Natural killer cell (primary cell): Measurements from ENCODE around the gene TMEM132D. TPM values are rescaled to one million over a fixed set of nuclear protein-coding genes. Genes with fewer than 3 reads are reported as not detected.

Experiments
- ATAC-seq, 3 donors: fragments of 150-1000 bp in 2 of 3; fragments of 200-7000 bp in 1 of 3; cut with Tn5 transposase; 1 replicate in 1 of 3; 2 replicates in 2 of 3; pipeline ENCODE4 v1.10.0; 2021; ENCODE audit warnings: mild to moderate bottlenecking in 2 of 3, moderate library complexity in 2 of 3
- DNase-seq, 2 donors: peaks; one replicate each; pipeline versions ENCODE4 v3.0.0 to v3.0.0-alpha.2; 2013 to 2021; ENCODE audit warnings: mixed read lengths in 1 of 2
- H3K27ac ChIP-seq: one replicate; pipeline ENCODE4 v1.5.1; 2013; ENCODE audit warnings: mild to moderate bottlenecking, low read length
- H3K27me3 ChIP-seq: one replicate; pipeline ENCODE4 v1.6.1; 2013; ENCODE audit warnings: low read length; ENCODE audit not compliant: control insufficient read depth, insufficient read depth
- H3K36me3 ChIP-seq: one replicate; pipeline ENCODE4 v1.6.1; 2013; ENCODE audit warnings: low read length; ENCODE audit not compliant: control insufficient read depth, insufficient read depth
- H3K4me1 ChIP-seq: one replicate; pipeline ENCODE4 v1.6.1; 2013; ENCODE audit warnings: low read length; ENCODE audit not compliant: control insufficient read depth, insufficient read depth
- H3K4me3 ChIP-seq: one replicate; pipeline ENCODE4 v1.5.1; 2013; ENCODE audit warnings: low read length
- H3K9me3 ChIP-seq: one replicate; pipeline ENCODE4 v1.6.1; 2013; ENCODE audit warnings: low read length; ENCODE audit not compliant: control insufficient read depth, insufficient read depth
- H3K27ac Mint-ChIP-seq, 2 donors: one replicate each; pipeline ENCODE4 v1.8.0; 2022; ENCODE audit warnings: mild to moderate bottlenecking in 2 of 2, mixed read lengths in 2 of 2, moderate library complexity in 1 of 2
- H3K27me3 Mint-ChIP-seq, 2 donors: one replicate each; pipeline ENCODE4 v1.8.0; 2022; ENCODE audit warnings: low read depth in 2 of 2, mixed read lengths in 2 of 2
- H3K36me3 Mint-ChIP-seq: one replicate; pipeline ENCODE4 v1.8.0; 2022; ENCODE audit warnings: mixed read lengths
- H3K4me1 Mint-ChIP-seq, 2 donors: one replicate each; pipeline ENCODE4 v1.8.0; 2022; ENCODE audit warnings: mixed read lengths in 2 of 2
- H3K4me3 Mint-ChIP-seq: one replicate; pipeline ENCODE4 v1.8.0; 2022; ENCODE audit warnings: mild to moderate bottlenecking, moderate library complexity, mixed read lengths
- H3K9me3 Mint-ChIP-seq, 2 donors: one replicate each; pipeline ENCODE4 v1.8.0; 2022; ENCODE audit warnings: mixed read lengths in 2 of 2
- WGBS: methylation state at CpG from one replicate; pipeline ENCODE4 v1.1.7; 2013; ENCODE audit warnings: missing lambda C conversion rate; ENCODE audit not compliant: insufficient coverage; 5-methylcytosine and 5-hydroxymethylcytosine counted together
- intact Hi-C: fragments of 100-400 bp; cut with micrococcal nuclease; formaldehyde crosslinking; loops from one replicate; pipeline ENCODE4 v1.14.2; 2022
- total RNA-seq, 4 donors: library from RNA; stranded (reverse); fragments of 120-200 nt in 1 of 4; gene quantifications; one replicate each; pipeline versions ENCODE4 v1.2.3 to v1.2.4, GENCODE V29; 2013 to 2022
- TF ChIP-seq, protein P1 (sequence below): fragments of 200-600 bp; IDR thresholded peaks from one replicate; pipeline ENCODE4 v1.8.0; 2022; ENCODE audit warnings: antibody characterized with exemption

Gene TMEM132D
- total RNA-seq, 3 donors from 2014 or later (not counting 1 experiment from before 2014, with no cell fraction given), result not detected

DNA sequence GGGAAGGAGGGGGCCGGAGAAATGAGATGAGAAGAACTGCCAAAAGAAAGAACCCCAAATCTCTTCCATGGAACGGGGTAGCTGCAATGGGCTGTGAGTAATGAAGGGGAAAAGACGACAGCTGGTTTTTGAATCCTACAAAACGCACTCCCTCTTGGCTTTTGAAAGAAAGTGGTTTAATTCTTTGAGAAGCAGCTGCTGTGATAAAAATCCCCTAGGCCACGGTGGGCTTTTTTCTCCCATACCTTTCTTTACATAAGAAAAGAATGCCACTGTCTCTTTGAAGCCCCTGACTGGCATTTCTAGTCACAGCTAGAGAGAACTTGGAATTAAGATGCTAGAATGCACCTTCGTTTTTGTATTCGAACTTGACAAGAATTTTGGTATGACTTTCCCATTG is 564.5 kb downstream of the TMEM132D start:
- Mint-ChIP-seq H3K4me1 (no peaks in the 10 kb centered on the region), H3K27me3 (peaks cover 0 to 3% of the 10 kb centered on the region in 2 donors), H3K36me3 (no peaks in the 10 kb centered on the region), H3K4me3 (no peak overlapping the region), H3K27ac (no peak overlapping the region), H3K9me3 (peaks cover 2% of the 10 kb centered on the region in 2 donors)
- intact Hi-C loops, result no loop called here
- no peak overlapping the region for H3K4me3 ChIP-seq
- H3K4me1 ChIP-seq, result no peaks in the 10 kb centered on the region
- TF ChIP-seq, protein P1, sequence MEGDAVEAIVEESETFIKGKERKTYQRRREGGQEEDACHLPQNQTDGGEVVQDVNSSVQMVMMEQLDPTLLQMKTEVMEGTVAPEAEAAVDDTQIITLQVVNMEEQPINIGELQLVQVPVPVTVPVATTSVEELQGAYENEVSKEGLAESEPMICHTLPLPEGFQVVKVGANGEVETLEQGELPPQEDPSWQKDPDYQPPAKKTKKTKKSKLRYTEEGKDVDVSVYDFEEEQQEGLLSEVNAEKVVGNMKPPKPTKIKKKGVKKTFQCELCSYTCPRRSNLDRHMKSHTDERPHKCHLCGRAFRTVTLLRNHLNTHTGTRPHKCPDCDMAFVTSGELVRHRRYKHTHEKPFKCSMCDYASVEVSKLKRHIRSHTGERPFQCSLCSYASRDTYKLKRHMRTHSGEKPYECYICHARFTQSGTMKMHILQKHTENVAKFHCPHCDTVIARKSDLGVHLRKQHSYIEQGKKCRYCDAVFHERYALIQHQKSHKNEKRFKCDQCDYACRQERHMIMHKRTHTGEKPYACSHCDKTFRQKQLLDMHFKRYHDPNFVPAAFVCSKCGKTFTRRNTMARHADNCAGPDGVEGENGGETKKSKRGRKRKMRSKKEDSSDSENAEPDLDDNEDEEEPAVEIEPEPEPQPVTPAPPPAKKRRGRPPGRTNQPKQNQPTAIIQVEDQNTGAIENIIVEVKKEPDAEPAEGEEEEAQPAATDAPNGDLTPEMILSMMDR, result no peak
- WGBS, result 36% methylated on average over 7 of the region's 7 CpGs
- H3K27ac ChIP-seq, result no peak overlapping the region
- H3K9me3 ChIP-seq, result peaks cover 10% of the 10 kb centered on the region
- no peaks in the 10 kb centered on the region for H3K27me3 ChIP-seq
- H3K36me3 ChIP-seq, result no peaks in the 10 kb centered on the region
- no peak for DNase-seq
- ATAC-seq, result no peak

DNA sequence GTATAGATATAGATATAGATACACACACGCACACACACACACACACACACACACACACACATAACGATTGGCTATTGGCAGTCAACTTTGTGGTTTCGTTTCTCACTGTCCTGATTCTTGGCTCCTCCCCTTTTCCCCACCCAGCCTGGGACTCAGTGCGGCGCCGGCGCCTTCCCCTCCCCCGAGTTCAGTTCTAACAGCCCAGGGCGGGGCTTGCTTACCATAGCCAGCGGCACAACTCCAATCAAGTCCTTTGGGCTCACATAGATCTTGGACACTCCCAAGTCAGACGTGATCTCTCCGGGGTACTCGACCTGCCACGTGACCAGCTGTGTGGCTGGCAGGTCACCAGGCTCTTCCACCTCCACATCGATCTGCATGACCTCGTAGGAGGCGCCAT is 566.4 kb downstream of the TMEM132D start:
- Histone ChIP-seq H3K27me3 (no peaks in the 10 kb centered on the region), H3K4me3 (no peak overlapping the region), H3K27ac (no peak overlapping the region), H3K36me3 (no peaks in the 10 kb centered on the region), H3K9me3 (peaks cover 10% of the 10 kb centered on the region), H3K4me1 (no peaks in the 10 kb centered on the region)
- WGBS, result 88% methylated on average over 17 of the region's 17 CpGs
- DNase-seq, result no peak
- Mint-ChIP-seq H3K36me3 (no peaks in the 10 kb centered on the region), H3K4me3 (no peak overlapping the region), H3K27me3 (peaks cover 0 to 3% of the 10 kb centered on the region in 2 donors), H3K4me1 (no peaks in the 10 kb centered on the region), H3K9me3 (peaks cover 0 to 2% of the 10 kb centered on the region in 2 donors), H3K27ac (no peak overlapping the region)
- ATAC-seq, result no peak
- intact Hi-C loops, result no loop called here
- TF ChIP-seq, protein P1, result no peak

DNA sequence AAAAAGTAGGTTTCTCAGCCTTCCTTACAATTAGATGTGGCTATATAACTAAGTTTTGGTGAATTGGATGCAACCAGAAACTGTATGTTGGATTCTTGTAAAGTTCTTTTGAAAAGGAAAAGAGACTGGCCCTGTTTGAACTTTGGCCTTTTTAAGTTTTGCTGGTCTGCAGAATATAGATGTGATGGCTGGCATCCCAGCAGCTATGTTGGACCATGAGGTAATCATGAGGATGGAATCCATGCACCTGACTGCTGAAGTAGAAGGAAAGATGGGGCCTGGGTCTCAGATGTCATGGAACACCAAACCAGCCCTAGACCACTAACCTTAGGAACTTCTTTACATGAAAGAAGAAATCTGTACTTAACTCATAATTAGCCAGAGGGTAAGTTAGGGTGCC is 568.1 kb downstream of the TMEM132D start:
- no peaks in the 10 kb centered on the region for H3K27me3 ChIP-seq
- intact Hi-C loops, result no loop called here
- TF ChIP-seq, protein P1, result no peak
- no peak overlapping the region for H3K27ac ChIP-seq
- peaks cover 0 to 3% of the 10 kb centered on the region in 2 donors for H3K27me3 Mint-ChIP-seq
- H3K36me3 ChIP-seq, result no peaks in the 10 kb centered on the region
- no peak overlapping the region for H3K4me3 ChIP-seq
- peaks cover 10% of the 10 kb centered on the region for H3K9me3 ChIP-seq
- ATAC-seq (no peak), DNase-seq (no peak)
- no peak overlapping the region for H3K27ac Mint-ChIP-seq
- H3K9me3 Mint-ChIP-seq, result no peaks in the 10 kb centered on the region
- H3K4me1 Mint-ChIP-seq, result no peaks in the 10 kb centered on the region
- H3K4me3 Mint-ChIP-seq, result no peak overlapping the region
- H3K4me1 ChIP-seq, result no peaks in the 10 kb centered on the region
- H3K36me3 Mint-ChIP-seq, result no peaks in the 10 kb centered on the region

DNA sequence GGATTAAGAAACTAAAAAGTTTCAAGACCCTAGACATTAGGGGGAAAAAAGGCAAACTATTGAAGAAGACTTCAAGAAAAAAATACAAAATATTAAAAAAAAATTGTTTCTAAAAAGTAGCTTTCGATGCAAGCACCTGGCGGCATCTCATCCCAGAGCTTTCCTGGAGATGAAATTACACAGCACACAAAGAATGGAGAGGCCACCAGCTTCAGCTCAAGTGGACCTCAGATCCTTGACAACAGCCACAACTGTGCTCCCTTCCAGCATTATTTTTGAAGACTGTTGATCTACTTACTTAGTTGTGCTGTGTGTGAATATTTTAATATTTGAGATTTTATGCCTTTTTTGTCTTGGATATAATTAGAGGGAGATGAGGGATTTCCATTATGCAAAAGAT is 571.5 kb downstream of the TMEM132D start:
- no peaks in the 10 kb centered on the region for H3K9me3 Mint-ChIP-seq
- intact Hi-C loops, result no loop called here
- Histone ChIP-seq H3K9me3 (peaks cover 10% of the 10 kb centered on the region), H3K4me3 (no peak overlapping the region), H3K27ac (no peak overlapping the region), H3K4me1 (no peaks in the 10 kb centered on the region), H3K36me3 (no peaks in the 10 kb centered on the region), H3K27me3 (no peaks in the 10 kb centered on the region)
- no peaks in the 10 kb centered on the region for H3K36me3 Mint-ChIP-seq
- no peaks in the 10 kb centered on the region for H3K4me1 Mint-ChIP-seq
- TF ChIP-seq, protein P1, result no peak
- ATAC-seq, result no peak
- no peak for DNase-seq
- no peak overlapping the region for H3K27ac Mint-ChIP-seq
- WGBS, result 96% methylated on average over 2 of the region's 2 CpGs
- no peak overlapping the region for H3K4me3 Mint-ChIP-seq
- H3K27me3 Mint-ChIP-seq, result peaks cover 4 to 7% of the 10 kb centered on the region in 2 donors
